A673 (cell line): ENCODE measurements around the gene MB21D2.

ENCODE experiments used
- CTCF ChIP-seq: fragments of 300-800, 200-600 bp; sonication (generic); conservative IDR thresholded peaks from 2 replicates; pipeline ENCODE4 v1.5.1; 2017; ENCODE audit warnings: low read depth, mild to moderate bottlenecking, antibody characterized with exemption, low read length, moderate library complexity, mixed read lengths
- EZH2 ChIP-seq: fragments of 200-600 bp; sonication (generic); IDR thresholded peaks from 2 replicates; pipeline ENCODE4 v1.6.1; 2017; ENCODE audit warnings: borderline replicate concordance, low read depth, mild to moderate bottlenecking, mixed read lengths, antibody characterized with exemption, low read length; ENCODE audit not compliant: poor library complexity, severe bottlenecking

- TF ChIP-seq CTCF (no peak), EZH2 (no peak)
Measured at GRCh38 chr3:192861972-192862371, 55.7 kb downstream of the MB21D2 start.
